ENCODE measurements around the gene GSTM1. TPM values are rescaled to one million over a fixed set of nuclear protein-coding genes. Genes with fewer than 3 reads are reported as not detected.
"Not testable (repeated sequence)": the region's sequence is repeated elsewhere in the genome, so short reads cannot be mapped to it uniquely, and the experiment has no call there.

The GSTM1 gene
- total RNA-seq, 1 donor from 2014 or later = 48.8 TPM

- H3K27me3 Mint-ChIP-seq (ENCODE audit: low read depth) = no peaks in the 10 kb centered on the region
- peaks cover 23% of the 10 kb centered on the region for H3K36me3 Mint-ChIP-seq
- no peak overlapping the region for H3K27ac Mint-ChIP-seq
- peaks cover 15% of the 10 kb centered on the region for H3K4me1 Mint-ChIP-seq
- DNase-seq (ENCODE audit: low spot score in 2 of 2, unreplicated experiment in 2 of 2) = no peak
- H3K4me3 Mint-ChIP-seq = no peak overlapping the region
- TF ChIP-seq CTCF (IDR thresholded peaks at IDR 0.05; ENCODE audit: unreplicated experiment) = no peak
- H3K9me3 Mint-ChIP-seq = no peaks in the 10 kb centered on the region
These were observed 16.6 kb upstream of the GSTM1 start for GRCh38 chr1:109671067-109671466.

- not testable (repeated sequence) for H3K27ac Mint-ChIP-seq; DNase-seq (ENCODE audit: low spot score in 2 of 2, unreplicated experiment in 2 of 2); H3K27me3 Mint-ChIP-seq (ENCODE audit: low read depth); H3K4me1 Mint-ChIP-seq; H3K4me3 Mint-ChIP-seq; H3K9me3 Mint-ChIP-seq
- peaks cover 23% of the 10 kb centered on the region for H3K36me3 Mint-ChIP-seq
These were observed 13.8 kb upstream of the GSTM1 start for GRCh38 chr1:109673861-109674260.

DNA sequence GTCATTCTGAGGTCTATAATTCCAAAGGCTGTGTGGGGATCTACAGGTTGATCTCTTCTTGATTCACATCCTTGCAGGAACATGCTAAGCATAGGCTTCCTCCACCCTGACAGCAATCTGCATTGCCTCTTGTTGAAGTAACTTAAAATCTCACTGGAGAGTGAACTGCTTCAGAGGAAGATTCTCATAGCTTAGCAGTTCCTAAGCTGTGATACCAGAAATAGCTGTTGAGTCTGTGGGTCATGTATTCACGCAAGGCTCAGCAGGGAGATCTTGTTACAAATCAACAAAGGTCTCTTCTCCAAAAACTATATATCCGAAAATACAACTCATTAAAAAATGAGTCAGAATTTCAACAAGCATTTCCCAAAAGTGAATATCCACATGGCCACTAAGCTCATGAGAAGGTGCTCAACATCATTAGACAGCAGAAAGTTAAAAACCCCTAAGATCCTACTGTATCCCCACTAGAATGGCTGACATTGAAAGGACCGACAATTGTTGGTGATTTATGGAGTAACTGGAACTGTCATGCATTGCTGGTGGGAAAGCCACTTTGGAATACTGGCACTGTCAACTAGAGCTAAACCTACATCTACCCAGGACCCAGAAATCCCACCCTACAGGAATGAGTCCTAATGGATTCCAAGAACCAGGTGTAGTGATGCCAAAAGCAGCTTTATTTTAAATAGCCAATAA is 10.8 kb upstream of the GSTM1 start:
- not testable (repeated sequence) for H3K9me3 Mint-ChIP-seq; H3K27ac Mint-ChIP-seq; H3K4me1 Mint-ChIP-seq; H3K4me3 Mint-ChIP-seq; H3K36me3 Mint-ChIP-seq; H3K27me3 Mint-ChIP-seq (ENCODE audit: low read depth); DNase-seq (ENCODE audit: low spot score in 2 of 2, unreplicated experiment in 2 of 2)

- Mint-ChIP-seq H3K4me3 (no peak overlapping the region), H3K4me1 (no peaks in the 10 kb centered on the region), H3K36me3 (peaks cover 8% of the 10 kb centered on the region), H3K27me3 (ENCODE audit: low read depth) (no peaks in the 10 kb centered on the region), H3K9me3 (no peaks in the 10 kb centered on the region), H3K27ac (no peak overlapping the region)
- no peak for DNase-seq (ENCODE audit: low spot score in 2 of 2, unreplicated experiment in 2 of 2)
- TF ChIP-seq CTCF (IDR thresholded peaks at IDR 0.05; ENCODE audit: unreplicated experiment) = no peak
These were observed 10.2 kb upstream of the GSTM1 start for GRCh38 chr1:109677459-109677858.

GRCh38 chr1:109678637-109679036 is 9.0 kb upstream of the GSTM1 start:
- H3K27me3 Mint-ChIP-seq (ENCODE audit: low read depth); H3K4me3 Mint-ChIP-seq; H3K4me1 Mint-ChIP-seq; H3K27ac Mint-ChIP-seq; DNase-seq (ENCODE audit: low spot score in 2 of 2, unreplicated experiment in 2 of 2); H3K36me3 Mint-ChIP-seq; H3K9me3 Mint-ChIP-seq: not testable (repeated sequence)

DNA sequence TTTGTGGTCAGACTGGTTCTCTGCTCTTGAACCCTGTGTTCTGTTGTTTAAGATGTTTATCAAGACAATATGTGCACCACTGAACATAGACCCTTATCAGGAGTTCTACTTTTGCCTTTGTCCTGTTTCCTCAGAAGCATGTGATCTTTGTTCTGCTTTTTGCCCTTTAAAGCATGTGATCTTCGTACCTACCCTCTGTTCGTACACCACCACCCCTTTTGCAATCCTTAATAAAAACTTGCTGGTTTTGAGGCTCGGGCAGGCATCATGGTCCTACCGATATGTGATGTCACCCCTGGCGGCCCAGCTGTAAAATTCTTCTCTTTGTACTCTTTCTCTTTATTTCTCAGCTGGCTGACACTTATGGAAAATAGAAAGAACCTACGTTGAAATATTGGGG is 2.8 kb upstream of the GSTM1 start:
- not testable (repeated sequence) for H3K27me3 Mint-ChIP-seq (ENCODE audit: low read depth); H3K4me3 Mint-ChIP-seq; H3K27ac Mint-ChIP-seq; H3K36me3 Mint-ChIP-seq; DNase-seq (ENCODE audit: low spot score in 2 of 2, unreplicated experiment in 2 of 2); H3K4me1 Mint-ChIP-seq; H3K9me3 Mint-ChIP-seq

- not testable (repeated sequence) for H3K9me3 Mint-ChIP-seq; H3K27ac Mint-ChIP-seq; H3K27me3 Mint-ChIP-seq (ENCODE audit: low read depth); H3K36me3 Mint-ChIP-seq; H3K4me1 Mint-ChIP-seq; H3K4me3 Mint-ChIP-seq; DNase-seq (ENCODE audit: low spot score in 2 of 2, unreplicated experiment in 2 of 2)
These were observed 2.2 kb upstream of the GSTM1 start for GRCh38 chr1:109685399-109685798.

GRCh38 chr1:109685890-109686289 is 1.7 kb upstream of the GSTM1 start:
- not testable (repeated sequence) for H3K4me3 Mint-ChIP-seq; H3K27me3 Mint-ChIP-seq (ENCODE audit: low read depth); H3K9me3 Mint-ChIP-seq; H3K27ac Mint-ChIP-seq; DNase-seq (ENCODE audit: low spot score in 2 of 2, unreplicated experiment in 2 of 2); H3K4me1 Mint-ChIP-seq; H3K36me3 Mint-ChIP-seq

GRCh38 chr1:109687109-109687508 is 508 bp upstream of the GSTM1 start:
- H3K36me3 Mint-ChIP-seq; H3K9me3 Mint-ChIP-seq; H3K27me3 Mint-ChIP-seq (ENCODE audit: low read depth); DNase-seq (ENCODE audit: low spot score in 2 of 2, unreplicated experiment in 2 of 2); H3K4me1 Mint-ChIP-seq: not testable (repeated sequence)
- Mint-ChIP-seq H3K27ac (peak overlapping the region; percentile 95), H3K4me3 (peak overlapping the region; percentile 74)
